Right renal cortex interstitium (tissue), 3 donors: ENCODE results near the gene DRGX. TPM values are rescaled to one million over a fixed set of nuclear protein-coding genes. Genes with fewer than 3 reads are reported as not detected.

Experiments used
- DNase-seq, 3 donors: peaks; one replicate each; pipeline ENCODE4 v3.0.0-alpha.2; 2013; ENCODE audit warnings: low read depth in 3 of 3, low spot score in 2 of 3
- polyA plus RNA-seq, 3 donors: library from polyadenylated mRNA; unstranded; fragments of 120-200 nt; gene quantifications; one replicate each; pipeline ENCODE4 v1.2.1, GENCODE V29; 2013; ENCODE audit not compliant: insufficient read length in 3 of 3

Gene DRGX
- polyA plus RNA-seq, 3 donors = not detected

DNA sequence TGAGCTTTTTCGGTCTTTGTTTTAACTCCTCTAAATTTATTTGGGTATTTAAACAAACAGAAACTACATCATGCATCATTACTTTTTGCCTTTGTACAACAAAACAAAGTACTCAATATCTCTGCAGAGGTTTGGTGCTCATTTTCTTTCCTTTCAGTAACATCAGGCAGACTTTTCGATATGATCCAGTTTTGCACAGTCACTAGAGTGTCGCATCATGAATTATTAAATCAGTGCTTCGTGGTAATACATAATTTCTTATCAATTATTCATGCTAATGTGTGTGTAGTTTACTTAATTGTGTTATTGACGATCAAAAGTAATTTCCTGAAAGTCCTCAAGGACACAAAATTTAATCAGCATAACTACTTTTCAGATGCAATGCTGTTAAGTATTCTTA lies 31.8 kb downstream of the DRGX start:
- DNase-seq = no peak

DNA sequence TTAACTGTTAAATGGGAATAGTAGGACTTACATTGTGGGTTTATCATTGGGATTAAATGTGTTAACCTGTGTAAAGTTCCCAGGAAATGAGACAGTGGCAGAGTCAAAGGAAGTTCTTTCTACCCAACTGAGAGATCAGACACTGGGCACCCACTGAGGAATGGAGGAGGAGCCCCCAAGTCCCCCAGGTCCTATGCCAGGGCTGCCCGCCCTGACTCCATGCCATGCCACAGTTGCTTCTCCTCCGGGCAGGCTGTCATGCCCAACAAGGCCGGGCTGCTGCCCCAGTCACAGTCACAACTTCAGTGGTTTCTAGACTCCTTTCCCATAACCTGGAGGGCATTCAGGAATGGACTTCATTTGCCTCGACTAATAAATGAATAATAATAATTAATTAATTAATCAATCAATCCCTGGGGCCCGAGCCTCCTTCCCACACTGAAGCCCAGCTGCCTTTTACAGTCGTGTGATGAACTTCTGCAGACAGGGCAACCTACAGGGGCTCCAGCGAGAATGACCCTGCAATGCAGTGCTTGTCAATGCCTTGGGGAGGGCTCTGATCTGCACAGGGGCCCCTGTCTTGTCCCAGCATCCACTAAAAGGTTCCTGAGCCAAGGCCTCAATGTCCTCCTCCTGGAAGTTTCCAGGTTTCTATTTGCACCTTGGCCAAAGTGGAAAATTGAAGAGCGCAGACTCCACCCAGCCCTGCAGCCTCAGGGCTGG lies 32.4 kb downstream of the DRGX start:
- no peak for DNase-seq

- no peak for DNase-seq
These were observed 33.2 kb downstream of the DRGX start for GRCh38 chr10:49362596-49363260.

GRCh38 chr10:49361735-49362568 lies 33.9 kb downstream of the DRGX start:
- DNase-seq = no peak

DNA sequence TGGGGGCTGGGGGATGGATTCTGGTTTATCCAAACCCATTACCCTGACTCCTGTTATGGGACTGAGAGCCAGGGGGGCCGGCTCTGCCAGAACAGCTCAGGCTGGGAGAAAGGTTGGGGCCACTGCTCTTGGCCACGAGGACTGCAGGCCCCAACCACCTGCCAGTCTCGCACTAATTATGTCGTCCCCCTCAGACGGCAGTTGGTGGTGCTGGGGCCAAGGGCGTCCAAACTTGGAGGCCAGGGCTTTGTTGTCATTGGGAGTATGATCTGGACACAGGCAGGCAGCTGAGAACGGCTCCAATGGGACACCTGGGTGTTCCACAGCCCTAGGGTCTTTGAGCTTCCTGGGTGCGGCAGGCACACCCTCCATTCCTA lies 34.7 kb downstream of the DRGX start:
- no peak for DNase-seq

- DNase-seq = no peak
These were observed 35.4 kb downstream of the DRGX start for GRCh38 chr10:49360271-49361177.

GRCh38 chr10:49359349-49360270 lies 36.3 kb downstream of the DRGX start:
- DNase-seq = no peak

DNA sequence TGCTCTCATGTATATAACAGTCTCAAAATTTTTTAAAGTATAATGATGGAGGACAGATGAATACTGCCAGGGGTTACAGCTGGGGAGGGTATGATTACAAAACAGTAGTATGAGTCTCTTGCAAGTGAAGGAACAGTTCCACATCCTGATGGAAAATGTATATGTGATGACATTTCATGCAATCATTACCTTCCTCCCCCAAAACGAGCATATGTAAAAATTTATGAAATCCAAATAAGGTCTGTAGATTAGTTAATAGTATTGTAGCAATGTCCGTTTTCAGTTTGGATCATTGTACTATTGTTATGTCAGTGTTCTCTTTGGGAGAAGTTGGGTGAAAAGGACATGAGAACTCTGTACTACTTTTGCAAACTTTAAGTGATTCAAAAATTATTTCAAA lies 38.0 kb downstream of the DRGX start:
- DNase-seq = no peak

- DNase-seq = no peak
These were observed 38.9 kb downstream of the DRGX start for GRCh38 chr10:49356944-49357343.

GRCh38 chr10:49356181-49356580 lies 39.7 kb downstream of the DRGX start:
- no peak for DNase-seq

GRCh38 chr10:49355221-49355620 lies 40.7 kb downstream of the DRGX start:
- no peak for DNase-seq

- DNase-seq = no peak
These were observed 41.3 kb downstream of the DRGX start for GRCh38 chr10:49354593-49354992.

GRCh38 chr10:49353895-49354566 lies 41.9 kb downstream of the DRGX start:
- no peak for DNase-seq

DNA sequence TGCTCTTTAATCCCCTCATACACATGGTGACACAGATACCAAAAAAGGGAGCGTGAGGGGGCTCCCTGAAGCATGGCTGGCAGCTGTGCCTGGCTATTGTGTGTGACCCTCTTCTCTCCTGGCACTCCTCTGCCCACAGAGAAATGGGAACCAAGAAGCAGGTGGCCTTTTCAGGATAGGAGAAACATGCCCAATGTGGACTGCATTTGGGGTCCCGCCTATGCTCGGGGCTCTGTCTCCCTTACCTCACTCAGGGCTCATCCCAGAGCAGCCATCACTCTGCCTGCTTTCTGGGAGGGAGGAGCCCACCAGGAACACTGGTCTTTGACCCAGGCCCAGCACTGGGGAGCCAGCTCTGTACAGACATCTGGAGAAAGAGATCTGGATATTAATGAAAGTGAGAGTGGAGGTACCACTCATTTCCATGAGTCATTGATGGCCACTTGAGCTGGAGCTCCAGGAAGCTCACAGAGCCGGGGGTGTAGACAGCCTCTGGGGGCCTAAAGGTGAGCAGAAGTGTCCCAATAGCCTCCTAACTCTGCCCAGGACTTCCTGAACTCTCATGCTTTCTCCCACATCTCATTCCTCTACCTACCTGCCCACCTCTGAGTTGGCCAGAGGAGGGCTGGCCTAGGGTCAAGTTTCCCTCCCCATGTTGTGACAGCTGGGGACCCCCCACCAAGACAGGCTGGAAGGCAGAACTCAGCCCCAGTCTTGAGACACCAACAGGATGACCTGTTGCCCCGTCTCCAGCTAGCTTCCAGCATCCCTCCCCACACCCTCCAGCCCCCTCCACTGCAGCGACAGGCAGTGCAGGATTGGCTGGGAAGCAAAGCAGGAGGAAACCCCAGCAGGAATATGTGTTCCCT lies 42.6 kb downstream of the DRGX start:
- no peak for DNase-seq

DNA sequence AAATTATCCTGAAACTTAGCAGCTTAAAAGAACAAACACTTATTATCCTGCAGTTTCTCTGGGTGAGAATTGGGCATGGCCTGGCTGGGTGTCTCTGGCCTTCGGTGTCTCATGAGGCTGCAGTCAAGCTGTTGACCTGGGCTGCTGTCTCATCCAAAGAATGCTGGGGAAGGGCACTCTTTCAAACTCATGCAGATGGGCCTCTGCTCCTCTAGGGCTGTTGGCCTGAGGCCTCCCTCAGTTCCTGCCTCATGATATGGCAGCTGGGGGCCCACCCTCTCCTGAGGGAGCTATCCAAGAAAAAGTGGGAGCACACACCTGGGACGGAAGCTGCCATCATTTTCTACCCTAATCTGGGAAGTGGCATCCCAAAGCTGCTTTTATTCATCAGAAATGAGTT lies 43.6 kb downstream of the DRGX start:
- no peak for DNase-seq

DNA sequence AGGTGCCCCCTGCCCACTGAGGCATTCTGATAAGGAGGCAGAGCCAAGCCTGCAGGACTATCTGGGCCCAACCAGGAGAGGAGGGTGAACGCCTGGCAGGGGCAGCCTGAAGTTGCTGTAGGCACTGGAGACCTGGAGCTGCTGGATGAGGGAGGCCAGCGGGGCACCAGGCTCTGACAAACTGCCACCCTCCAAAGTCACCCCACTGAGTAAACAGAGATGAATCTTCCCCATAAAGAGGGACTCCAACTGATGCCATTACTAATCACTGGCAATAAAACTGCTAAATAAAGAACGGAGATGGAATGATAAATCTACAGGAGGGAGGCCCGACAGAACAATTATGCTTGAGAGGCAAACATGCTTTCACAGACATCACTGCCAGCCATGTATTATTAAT lies 44.2 kb downstream of the DRGX start:
- no peak for DNase-seq

GRCh38 chr10:49350846-49351532 lies 44.9 kb downstream of the DRGX start:
- DNase-seq = no peak
